Thyroid gland (tissue), 4 donors: ENCODE results near the gene GNAI1.

Experiments used
- CTCF ChIP-seq, 6 experiments: fragments of 200-600 bp in 3 of 6; fragments of 450-650 bp in 3 of 6; sonication (generic) in 3 of 6; IDR thresholded peaks; one replicate each; pipeline ENCODE4 v1.5.1; 2016 to 2019; ENCODE audit warnings: antibody characterized with exemption in 6 of 6, mild to moderate bottlenecking in 2 of 6, inconsistent platforms in 1 of 6, moderate library complexity in 1 of 6
- POLR2A ChIP-seq, 2 donors: fragments of 450-650 bp; IDR thresholded peaks; one replicate each; pipeline ENCODE4 v1.6.1; 2017; ENCODE audit warnings: antibody characterized with exemption in 2 of 2, mild to moderate bottlenecking in 2 of 2, moderate library complexity in 1 of 2

- TF ChIP-seq CTCF (IDR thresholded peaks at IDR 0.05): no peak
- TF ChIP-seq POLR2A (IDR thresholded peaks at IDR 0.05): no peak
Measured at GRCh38 chr7:80089366-80089765, 45.3 kb upstream of the GNAI1 start.
